ENCODE measurements around the gene MYO7A. TPM values are rescaled to one million over a fixed set of nuclear protein-coding genes. Genes with fewer than 3 reads are reported as not detected.

The MYO7A gene
- total and polyA plus RNA-seq, 2 experiments from 2014 or later: 1.8 to 5.4 TPM

DNA sequence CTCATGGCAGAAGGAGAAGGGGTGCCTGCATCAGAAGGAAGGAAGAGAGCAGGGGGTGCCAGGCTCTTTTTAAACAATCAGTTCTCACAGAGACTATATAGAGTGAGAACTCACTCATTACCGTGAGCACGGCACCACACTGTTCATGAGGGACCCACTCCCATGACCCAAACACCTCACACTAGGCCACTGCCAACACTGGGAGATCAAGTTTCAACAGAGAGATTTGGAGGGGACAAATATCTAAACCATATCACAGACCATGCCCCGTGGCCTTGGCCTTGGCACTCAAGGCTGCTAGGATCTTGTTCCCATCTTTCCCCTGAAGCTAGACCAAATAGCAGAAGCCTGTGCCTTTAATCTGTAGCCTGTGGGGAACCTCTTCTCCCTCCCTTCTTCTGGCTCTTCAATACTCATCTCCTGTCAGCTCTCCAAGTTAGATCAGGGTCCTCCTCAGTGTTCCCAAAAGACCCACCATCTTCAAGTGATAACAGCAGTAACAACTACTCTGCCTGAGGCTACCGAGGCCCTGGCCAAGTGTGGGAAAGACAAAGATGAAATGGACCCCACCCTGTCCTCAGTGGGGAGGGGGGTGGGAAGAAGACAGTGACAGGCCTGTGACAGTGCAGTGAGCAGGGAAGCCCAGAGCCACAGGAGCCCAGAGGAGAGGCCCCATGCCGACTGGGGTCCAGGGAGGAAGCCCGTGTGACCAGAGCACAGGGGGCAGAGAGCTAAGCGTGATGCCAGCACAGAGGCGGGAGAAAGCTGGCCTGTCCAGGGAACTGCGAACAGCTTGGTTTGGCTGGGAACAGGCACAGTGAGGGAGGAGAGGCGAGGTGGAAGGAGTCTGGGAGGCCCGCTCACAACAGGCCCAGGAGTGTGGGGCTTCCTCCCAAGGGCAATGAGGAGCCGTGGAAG is 72.6 kb downstream of the MYO7A start:
- ATAC-seq: no peak
- no peaks in the 10 kb centered on the region for H3K9me2 ChIP-seq (ENCODE audit: insufficient read depth)
- H3K4me2 ChIP-seq: no peak overlapping the region
- peaks cover 8% of the 10 kb centered on the region; the same call in 2 of the 3 replicates for H3K4me1 Mint-ChIP-seq
- no peak overlapping the region for H3K4me3 ChIP-seq
- H3F3A ChIP-seq (replicated peaks; ENCODE audit: low read depth): no peaks in the 10 kb centered on the region
- no peak overlapping the region for H3K4me3 Mint-ChIP-seq
- no peaks in the 10 kb centered on the region for H4K20me1 ChIP-seq (replicated peaks; ENCODE audit: insufficient read depth)
- H3K4me1 ChIP-seq (ENCODE audit: insufficient read depth): no peaks in the 10 kb centered on the region
- no peaks in the 10 kb centered on the region for H3K79me2 ChIP-seq (replicated peaks; ENCODE audit: insufficient read depth)
- H3K27me3 ChIP-seq (ENCODE audit: insufficient read depth): no peaks in the 10 kb centered on the region
- no peak for TF ChIP-seq CREB1 (CRISPR knock-in tag; IDR thresholded peaks at IDR 0.05; ENCODE audit: low read depth)
- no peak for TF ChIP-seq ZNF331 (CRISPR knock-in tag; IDR thresholded peaks at IDR 0.05; ENCODE audit: low read depth)
- TF ChIP-seq NANOG (IDR thresholded peaks at IDR 0.05; ENCODE audit: borderline replicate concordance): no peak
- no peak for TF ChIP-seq ZNF114 (CRISPR knock-in tag; IDR thresholded peaks at IDR 0.05)
- TF ChIP-seq STAT1 (IDR thresholded peaks at IDR 0.05; ENCODE audit: unreplicated experiment): no peak
- TF ChIP-seq POLR2AphosphoS5 (IDR thresholded peaks at IDR 0.05; ENCODE audit: low read depth): no peak
- TF ChIP-seq, protein P1, sequence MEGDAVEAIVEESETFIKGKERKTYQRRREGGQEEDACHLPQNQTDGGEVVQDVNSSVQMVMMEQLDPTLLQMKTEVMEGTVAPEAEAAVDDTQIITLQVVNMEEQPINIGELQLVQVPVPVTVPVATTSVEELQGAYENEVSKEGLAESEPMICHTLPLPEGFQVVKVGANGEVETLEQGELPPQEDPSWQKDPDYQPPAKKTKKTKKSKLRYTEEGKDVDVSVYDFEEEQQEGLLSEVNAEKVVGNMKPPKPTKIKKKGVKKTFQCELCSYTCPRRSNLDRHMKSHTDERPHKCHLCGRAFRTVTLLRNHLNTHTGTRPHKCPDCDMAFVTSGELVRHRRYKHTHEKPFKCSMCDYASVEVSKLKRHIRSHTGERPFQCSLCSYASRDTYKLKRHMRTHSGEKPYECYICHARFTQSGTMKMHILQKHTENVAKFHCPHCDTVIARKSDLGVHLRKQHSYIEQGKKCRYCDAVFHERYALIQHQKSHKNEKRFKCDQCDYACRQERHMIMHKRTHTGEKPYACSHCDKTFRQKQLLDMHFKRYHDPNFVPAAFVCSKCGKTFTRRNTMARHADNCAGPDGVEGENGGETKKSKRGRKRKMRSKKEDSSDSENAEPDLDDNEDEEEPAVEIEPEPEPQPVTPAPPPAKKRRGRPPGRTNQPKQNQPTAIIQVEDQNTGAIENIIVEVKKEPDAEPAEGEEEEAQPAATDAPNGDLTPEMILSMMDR (conservative IDR thresholded peaks at IDR 0.05; ENCODE audit: low read depth in 2 of 2): no peak
- no peak for TF ChIP-seq ETS1 (IDR thresholded peaks at IDR 0.05)
- no peak for TF ChIP-seq JUNB (IDR thresholded peaks at IDR 0.05; ENCODE audit: unreplicated experiment)
- TF ChIP-seq REST (IDR thresholded peaks at IDR 0.05; ENCODE audit: unreplicated experiment): no peak
- H3K36me3 ChIP-seq (ENCODE audit: insufficient read depth): no peaks in the 10 kb centered on the region
- H3K36me3 Mint-ChIP-seq (ENCODE audit: low read depth): no peaks in the 10 kb centered on the region; the same call in 2 of the 3 replicates
- no peaks in the 10 kb centered on the region for H3K9me3 Mint-ChIP-seq
- no peak overlapping the region for H3K27ac Mint-ChIP-seq
- peaks cover 13% of the 10 kb centered on the region for H3K27me3 Mint-ChIP-seq (ENCODE audit: insufficient read depth, low read depth, poor library complexity)
- H3K27ac ChIP-seq (ENCODE audit: low read depth): no peak overlapping the region
- no peak for DNase-seq (ENCODE audit: low spot score)
- no peak overlapping the region for H2AFZ ChIP-seq
